GM23338 (cell line): Measurements from ENCODE around the gene CHN1. TPM values are rescaled to one million over a fixed set of nuclear protein-coding genes. Genes with fewer than 3 reads are reported as not detected.
A peak's percentile ranks its signal among the peaks of the same experiment; 100 is the strongest.

ENCODE experiments used
- ATAC-seq: fragments of 200-7000 bp; cut with Tn5 transposase; 3 replicates; pipeline ENCODE4 v1.9.1; 2020
- DNase-seq: peaks from one replicate; pipeline ENCODE4 v3.0.0-alpha.2; 2015; ENCODE audit warnings: low spot score
- H2AFZ ChIP-seq: fragments of 200-600 bp; sonication (generic); 2 replicates; pipeline ENCODE4 v1.8.0; 2016; ENCODE audit warnings: antibody characterized with exemption, mild to moderate bottlenecking, moderate library complexity
- H3F3A ChIP-seq: fragments of 200-600 bp; sonication (generic); replicated peaks from 2 replicates; pipeline ENCODE4 v1.8.0; 2017; ENCODE audit warnings: antibody characterized with exemption, mixed run types, low read depth
- H3K27ac ChIP-seq: fragments of 200-600 bp; sonication (generic); 2 replicates; pipeline ENCODE4 v1.6.1; 2016; ENCODE audit warnings: low read depth
- H3K27me3 ChIP-seq: fragments of 200-600 bp; sonication (generic); 2 replicates; pipeline ENCODE4 v1.8.0; 2016; ENCODE audit warnings: mild to moderate bottlenecking, mixed run types, moderate library complexity; ENCODE audit not compliant: insufficient read depth
- H3K36me3 ChIP-seq: fragments of 200-600 bp; sonication (generic); 2 replicates; pipeline ENCODE4 v1.8.0; 2016; ENCODE audit warnings: mild to moderate bottlenecking; ENCODE audit not compliant: insufficient read depth
- H3K4me1 ChIP-seq: fragments of 200-600 bp; sonication (generic); 2 replicates; pipeline ENCODE4 v1.8.0; 2016; ENCODE audit warnings: mild to moderate bottlenecking, moderate library complexity; ENCODE audit not compliant: insufficient read depth
- H3K4me2 ChIP-seq: fragments of 200-600 bp; sonication (generic); 2 replicates; pipeline ENCODE4 v1.7.1; 2017; ENCODE audit warnings: mixed run types
- H3K4me3 ChIP-seq: fragments of 200-600 bp; sonication (generic); 2 replicates; pipeline ENCODE4 v1.6.1; 2016; ENCODE audit warnings: mixed run types
- H3K79me2 ChIP-seq: fragments of 200-600 bp; sonication (generic); replicated peaks from 2 replicates; pipeline ENCODE4 v1.8.0; 2017; ENCODE audit warnings: mild to moderate bottlenecking; ENCODE audit not compliant: insufficient read depth
- H3K9me2 ChIP-seq: fragments of 200-600 bp; sonication (generic); 2 replicates; pipeline ENCODE4 v1.8.0; 2017; ENCODE audit not compliant: insufficient read depth
- H4K20me1 ChIP-seq: fragments of 200-600 bp; sonication (generic); replicated peaks from 2 replicates; pipeline ENCODE4 v1.8.0; 2017; ENCODE audit warnings: mild to moderate bottlenecking; ENCODE audit not compliant: insufficient read depth
- H3K27ac Mint-ChIP-seq: 2 replicates; pipeline ENCODE4 v1.8.0; 2020; ENCODE audit warnings: inconsistent platforms, mild to moderate bottlenecking, moderate library complexity, mixed read lengths
- H3K27me3 Mint-ChIP-seq: 3 replicates; pipeline ENCODE4 v1.8.0; 2022; ENCODE audit warnings: low read depth, mild to moderate bottlenecking, moderate library complexity, mixed read lengths, inconsistent platforms; ENCODE audit not compliant: insufficient read depth, poor library complexity
- H3K36me3 Mint-ChIP-seq: 3 replicates; pipeline ENCODE4 v1.8.0; 2021; ENCODE audit warnings: low read depth, mild to moderate bottlenecking, inconsistent platforms, moderate library complexity, mixed read lengths
- H3K4me1 Mint-ChIP-seq: 3 replicates; pipeline ENCODE4 v1.8.0; 2020; ENCODE audit warnings: mild to moderate bottlenecking, inconsistent platforms, mixed read lengths
- H3K4me3 Mint-ChIP-seq: 3 replicates; pipeline ENCODE4 v1.8.0; 2021; ENCODE audit warnings: moderate library complexity, mild to moderate bottlenecking, inconsistent platforms, mixed read lengths
- H3K9me3 Mint-ChIP-seq: 3 replicates; pipeline ENCODE4 v1.8.0; 2020; ENCODE audit warnings: moderate library complexity, mild to moderate bottlenecking, inconsistent platforms, mixed read lengths
- CREB1 ChIP-seq: fragments of 250-450 bp; sonication (Bioruptor Pico); IDR thresholded peaks from 2 replicates; pipeline ENCODE4 v1.5.0; 2020; ENCODE audit warnings: low read depth, mild to moderate bottlenecking, moderate library complexity
- EZH2 ChIP-seq: fragments of 200-600 bp; sonication (generic); IDR thresholded peaks from one replicate; pipeline ENCODE4 v1.8.0; 2017; ENCODE audit warnings: antibody characterized with exemption, mild to moderate bottlenecking, low read depth; ENCODE audit not compliant: unreplicated experiment
- EZH2phosphoT487 ChIP-seq: fragments of 200-600 bp; sonication (generic); IDR thresholded peaks from one replicate; pipeline ENCODE4 v1.8.1; 2018; ENCODE audit warnings: antibody characterized with exemption; ENCODE audit not compliant: unreplicated experiment
- JUNB ChIP-seq: IDR thresholded peaks from one replicate; pipeline ENCODE4 v1.6.1; 2016; ENCODE audit warnings: antibody characterized with exemption; ENCODE audit not compliant: unreplicated experiment
- NANOG ChIP-seq: IDR thresholded peaks from 2 replicates; pipeline ENCODE4 v1.6.1; 2016; ENCODE audit warnings: antibody characterized with exemption, borderline replicate concordance
- REST ChIP-seq: IDR thresholded peaks from one replicate; pipeline ENCODE4 v1.6.1; 2018; ENCODE audit warnings: antibody characterized with exemption; ENCODE audit not compliant: unreplicated experiment
- STAT1 ChIP-seq: IDR thresholded peaks from one replicate; pipeline ENCODE4 v1.6.1; 2016; ENCODE audit warnings: antibody characterized with exemption; ENCODE audit not compliant: unreplicated experiment
- ZNF331 ChIP-seq: fragments of 250-450 bp; sonication (Bioruptor Pico); IDR thresholded peaks from 2 replicates; pipeline ENCODE4 v1.5.0; 2020; ENCODE audit warnings: low read depth, mild to moderate bottlenecking, moderate library complexity
- ZNF462 ChIP-seq: fragments of 250-450 bp; sonication (Bioruptor Pico); IDR thresholded peaks from 2 replicates; pipeline ENCODE4 v1.5.0; 2020; ENCODE audit warnings: mild to moderate bottlenecking, moderate library complexity
- polyA plus RNA-seq: library from polyadenylated mRNA; unstranded; fragments of >200 nt; fragmentation: Nextera tagmentation; extraction: Ambion mirVana; gene quantifications from 2 replicates; pipeline ENCODE4 v1.2.1, GENCODE V29; 2016
- total RNA-seq: library from RNA; depleted of rRNA; stranded (reverse); fragments of >200 nt; shearing (Covaris generic); gene quantifications from 2 replicates; pipeline ENCODE4 v1.2.3, GENCODE V29; 2014

CHN1 gene
- total and polyA plus RNA-seq, 2 experiments from 2014 or later: 28.1 to 36.5 TPM

GRCh38 chr2:174836995-174837390, 168.2 kb downstream of the CHN1 start (continued):
- no peak for TF ChIP-seq REST
- TF ChIP-seq JUNB: no peak
- no peak for TF ChIP-seq ZNF331 (CRISPR knock-in tag)
- TF ChIP-seq NANOG: no peak
- no peak for TF ChIP-seq STAT1

- H3F3A ChIP-seq: no peaks in the 10 kb centered on the region
- Mint-ChIP-seq H3K9me3 (no peaks in the 10 kb centered on the region), H3K36me3 (0 out of 3 replicates have a peak, but pooled peaks cover 3% of the 10 kb centered on the region), H3K27ac (0 out of 2 replicates have a peak overlapping the region, but pooled peaks have one; percentile 38), H3K4me1 (peaks cover 32% of the 10 kb centered on the region), H3K27me3 (peaks cover 3% of the 10 kb centered on the region), H3K4me3 (no peak overlapping the region)
- no peaks in the 10 kb centered on the region for H4K20me1 ChIP-seq
- H3K27me3 ChIP-seq: no peaks in the 10 kb centered on the region
- H3K36me3 ChIP-seq: no peaks in the 10 kb centered on the region
- peaks cover 29% of the 10 kb centered on the region for H3K4me1 ChIP-seq
- H3K4me2 ChIP-seq: peak overlapping the region; percentile 8; the same call in 1 of the 2 replicates
- no peaks in the 10 kb centered on the region for H3K9me2 ChIP-seq
- no peaks in the 10 kb centered on the region; the same call in 1 of the 2 replicates for H3K79me2 ChIP-seq
- DNase-seq (no peak), ATAC-seq (no peak)
- no peak overlapping the region for H2AFZ ChIP-seq
- no peak overlapping the region for H3K4me3 ChIP-seq
- H3K27ac ChIP-seq: peak overlapping the region; percentile 56
- no peak for TF ChIP-seq REST
- TF ChIP-seq EZH2: no peak
- TF ChIP-seq NANOG: no peak
- no peak for TF ChIP-seq EZH2phosphoT487
- no peak for TF ChIP-seq JUNB
- no peak for TF ChIP-seq CREB1 (CRISPR knock-in tag)
- TF ChIP-seq ZNF462: no peak
- TF ChIP-seq ZNF331 (CRISPR knock-in tag): no peak
- TF ChIP-seq STAT1: no peak
These were observed 168.7 kb downstream of the CHN1 start for GRCh38 chr2:174836377-174836994.
